HG02798 (cell line): ENCODE data around the gene DAPK1.

ENCODE experiments used
- ATAC-seq: cut with Tn5 transposase; IDR thresholded peaks from one replicate; pipeline ENCODE4 v1.9.1; 2021; ENCODE audit warnings: mild to moderate bottlenecking; ENCODE audit not compliant: unreplicated experiment, poor library complexity

Gene DAPK1

GRCh38 chr9:87674565-87675299 lies 177.1 kb downstream of the DAPK1 start:
- no peak for ATAC-seq

GRCh38 chr9:87675906-87676515 lies 178.3 kb downstream of the DAPK1 start:
- no peak for ATAC-seq

GRCh38 chr9:87676976-87677775 lies 179.5 kb downstream of the DAPK1 start:
- ATAC-seq, result no peak

GRCh38 chr9:87677776-87678587 lies 180.3 kb downstream of the DAPK1 start:
- no peak for ATAC-seq

- ATAC-seq, result no peak
Observed at GRCh38 chr9:87678650-87679355, 181.1 kb downstream of the DAPK1 start.

- no peak for ATAC-seq
Observed at GRCh38 chr9:87681271-87682061, 183.8 kb downstream of the DAPK1 start.

- no peak for ATAC-seq
Observed at GRCh38 chr9:87682085-87682484, 184.4 kb downstream of the DAPK1 start.

- ATAC-seq, result no peak
Observed at GRCh38 chr9:87682618-87683017, 185.0 kb downstream of the DAPK1 start.

GRCh38 chr9:87683751-87684626 lies 186.3 kb downstream of the DAPK1 start:
- no peak for ATAC-seq

- ATAC-seq, result no peak
Observed at GRCh38 chr9:87684627-87685219, 187.1 kb downstream of the DAPK1 start.

- no peak for ATAC-seq
Observed at GRCh38 chr9:87685441-87685840, 187.8 kb downstream of the DAPK1 start.

- ATAC-seq, result no peak
Observed at GRCh38 chr9:87685871-87686519, 188.3 kb downstream of the DAPK1 start.

- no peak for ATAC-seq
Observed at GRCh38 chr9:87686520-87687090, 188.9 kb downstream of the DAPK1 start.

- ATAC-seq, result no peak
Observed at GRCh38 chr9:87687207-87687606, 189.5 kb downstream of the DAPK1 start.

GRCh38 chr9:87694236-87694755 lies 196.6 kb downstream of the DAPK1 start:
- no peak for ATAC-seq

- no peak for ATAC-seq
Observed at GRCh38 chr9:87695523-87695922, 197.9 kb downstream of the DAPK1 start.

GRCh38 chr9:87696641-87697040 lies 199.0 kb downstream of the DAPK1 start:
- ATAC-seq, result no peak
